Endothelial cell of umbilical vein (primary cell): ENCODE data around the gene ZSCAN12.
"Not testable (repeated sequence)": the region's sequence is repeated elsewhere in the genome, so short reads cannot be mapped to it uniquely, and the experiment has no call there.

Experiments used
- EZH2 ChIP-seq: IDR thresholded peaks from 2 replicates; pipeline ENCODE4 v1.6.1; 2012; ENCODE audit warnings: borderline replicate concordance, low read depth, mild to moderate bottlenecking, moderate library complexity, low read length, inconsistent platforms; ENCODE audit not compliant: severe bottlenecking
- FOS ChIP-seq: IDR thresholded peaks from 2 replicates; pipeline ENCODE4 v1.6.1; 2011; ENCODE audit warnings: mild to moderate bottlenecking, low read length, moderate library complexity, borderline replicate concordance; ENCODE audit not compliant: insufficient read depth
- JUN ChIP-seq: IDR thresholded peaks from 2 replicates; pipeline ENCODE4 v1.6.1; 2011; ENCODE audit warnings: borderline replicate concordance, low read depth; ENCODE audit not compliant: insufficient read length, insufficient read depth
- MYC ChIP-seq: IDR thresholded peaks from one replicate; pipeline ENCODE4 v1.6.1; 2011; ENCODE audit warnings: mild to moderate bottlenecking, low read depth, low read length
- POLR2A ChIP-seq: IDR thresholded peaks from 2 replicates; pipeline ENCODE4 v1.6.1; 2012; ENCODE audit warnings: low read depth, mild to moderate bottlenecking, control low read depth, low read length
- POLR2AphosphoS5 ChIP-seq: IDR thresholded peaks from 2 replicates; pipeline ENCODE4 v1.6.1; 2012; ENCODE audit warnings: low read depth, mild to moderate bottlenecking, control low read depth, low read length, moderate library complexity; ENCODE audit not compliant: insufficient read depth
- TF ChIP-seq, protein P1 (sequence below), 2 donors: IDR thresholded peaks; 1 replicate in 1 of 2; 2 replicates in 1 of 2; pipeline ENCODE4 v1.5.1; 2011; ENCODE audit warnings: low read length in 2 of 2, mild to moderate bottlenecking in 2 of 2, moderate library complexity in 2 of 2, control low read depth in 1 of 2, inconsistent platforms in 1 of 2, low read depth in 1 of 2; ENCODE audit not compliant: insufficient read depth in 1 of 2; ENCODE audit errors: extremely low read depth in 1 of 2
- TF ChIP-seq, protein P2 (sequence below): IDR thresholded peaks from 2 replicates; pipeline ENCODE4 v1.6.1; 2011; ENCODE audit not compliant: insufficient read depth, insufficient read length

DNA sequence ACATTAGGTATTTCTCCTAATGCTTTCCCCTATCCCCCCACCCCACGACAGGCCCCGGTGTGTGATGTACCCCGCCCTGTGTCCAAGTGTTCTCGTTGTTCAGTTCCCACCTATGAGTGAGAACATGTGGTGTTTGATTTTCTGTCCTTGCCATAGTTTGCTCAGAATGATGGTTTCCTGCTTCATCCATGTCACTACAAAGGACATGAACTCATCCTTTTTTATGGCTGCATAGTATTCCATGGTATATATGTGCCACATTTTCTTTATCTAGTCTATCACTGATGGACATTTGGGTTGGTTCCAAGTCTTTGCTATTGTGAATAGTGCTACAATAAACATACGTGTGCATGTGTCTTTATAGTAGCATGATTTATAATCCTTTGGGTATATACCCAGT lies 4.4 kb upstream of the ZSCAN12 start:
- TF ChIP-seq, protein P1, sequence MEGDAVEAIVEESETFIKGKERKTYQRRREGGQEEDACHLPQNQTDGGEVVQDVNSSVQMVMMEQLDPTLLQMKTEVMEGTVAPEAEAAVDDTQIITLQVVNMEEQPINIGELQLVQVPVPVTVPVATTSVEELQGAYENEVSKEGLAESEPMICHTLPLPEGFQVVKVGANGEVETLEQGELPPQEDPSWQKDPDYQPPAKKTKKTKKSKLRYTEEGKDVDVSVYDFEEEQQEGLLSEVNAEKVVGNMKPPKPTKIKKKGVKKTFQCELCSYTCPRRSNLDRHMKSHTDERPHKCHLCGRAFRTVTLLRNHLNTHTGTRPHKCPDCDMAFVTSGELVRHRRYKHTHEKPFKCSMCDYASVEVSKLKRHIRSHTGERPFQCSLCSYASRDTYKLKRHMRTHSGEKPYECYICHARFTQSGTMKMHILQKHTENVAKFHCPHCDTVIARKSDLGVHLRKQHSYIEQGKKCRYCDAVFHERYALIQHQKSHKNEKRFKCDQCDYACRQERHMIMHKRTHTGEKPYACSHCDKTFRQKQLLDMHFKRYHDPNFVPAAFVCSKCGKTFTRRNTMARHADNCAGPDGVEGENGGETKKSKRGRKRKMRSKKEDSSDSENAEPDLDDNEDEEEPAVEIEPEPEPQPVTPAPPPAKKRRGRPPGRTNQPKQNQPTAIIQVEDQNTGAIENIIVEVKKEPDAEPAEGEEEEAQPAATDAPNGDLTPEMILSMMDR (IDR thresholded peaks at IDR 0.05; ENCODE audit: extremely low read depth in 1 of 2, insufficient read depth in 1 of 2, low read depth in 1 of 2, low read length in 2 of 2): not testable (repeated sequence)
- TF ChIP-seq POLR2A, MYC, POLR2AphosphoS5, EZH2, FOS, JUN: not testable (repeated sequence)
- TF ChIP-seq, protein P2, sequence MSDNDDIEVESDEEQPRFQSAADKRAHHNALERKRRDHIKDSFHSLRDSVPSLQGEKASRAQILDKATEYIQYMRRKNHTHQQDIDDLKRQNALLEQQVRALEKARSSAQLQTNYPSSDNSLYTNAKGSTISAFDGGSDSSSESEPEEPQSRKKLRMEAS: not testable (repeated sequence)
